ENCODE measurements around the gene KIF5A.
"Not testable (repeated sequence)": the region's sequence is repeated elsewhere in the genome, so short reads cannot be mapped to it uniquely, and the experiment has no call there.

Gene KIF5A

GRCh38 chr12:57614948-57615500 is 65.2 kb downstream of the KIF5A start:
- ATAC-seq = no peak
- H3K36me3 Mint-ChIP-seq (ENCODE audit: low read depth) = no peaks in the 10 kb centered on the region
- peaks cover 49% of the 10 kb centered on the region for H3K27me3 Mint-ChIP-seq
- peaks cover 12% of the 10 kb centered on the region for H3K4me1 Mint-ChIP-seq
- no peak for DNase-seq
- H3K4me3 Mint-ChIP-seq = no peak overlapping the region
- no peaks in the 10 kb centered on the region for H3K9me3 Mint-ChIP-seq
- H3K27ac Mint-ChIP-seq = no peak overlapping the region

GRCh38 chr12:57615637-57616036 is 65.8 kb downstream of the KIF5A start:
- no peak for DNase-seq
- Mint-ChIP-seq H3K4me1 (peaks cover 12% of the 10 kb centered on the region), H3K36me3 (ENCODE audit: low read depth) (no peaks in the 10 kb centered on the region), H3K27me3 (peaks cover 51% of the 10 kb centered on the region), H3K9me3 (no peaks in the 10 kb centered on the region), H3K4me3 (no peak overlapping the region), H3K27ac (no peak overlapping the region)
- ATAC-seq = no peak

GRCh38 chr12:57616383-57617101 is 66.7 kb downstream of the KIF5A start:
- Mint-ChIP-seq H3K27me3 (peaks cover 59% of the 10 kb centered on the region), H3K9me3 (no peaks in the 10 kb centered on the region), H3K27ac (no peak overlapping the region), H3K36me3 (ENCODE audit: low read depth) (no peaks in the 10 kb centered on the region), H3K4me1 (peaks cover 17% of the 10 kb centered on the region), H3K4me3 (no peak overlapping the region)
- DNase-seq (no peak), ATAC-seq (no peak)

- H3K27ac Mint-ChIP-seq = no peak overlapping the region
- H3K4me1 Mint-ChIP-seq = peaks cover 24% of the 10 kb centered on the region
- DNase-seq = no peak
- ATAC-seq = no peak
- H3K4me3 Mint-ChIP-seq = no peak overlapping the region
- no peaks in the 10 kb centered on the region for H3K9me3 Mint-ChIP-seq
- peaks cover 71% of the 10 kb centered on the region for H3K27me3 Mint-ChIP-seq
- H3K36me3 Mint-ChIP-seq (ENCODE audit: low read depth) = no peaks in the 10 kb centered on the region
These were observed 68.1 kb downstream of the KIF5A start for GRCh38 chr12:57617942-57618341.

- not testable (repeated sequence) for H3K27ac Mint-ChIP-seq; H3K9me3 Mint-ChIP-seq; H3K36me3 Mint-ChIP-seq (ENCODE audit: low read depth); ATAC-seq; H3K4me3 Mint-ChIP-seq; DNase-seq
- Mint-ChIP-seq H3K27me3 (peaks cover 75% of the 10 kb centered on the region), H3K4me1 (peaks cover 24% of the 10 kb centered on the region)
These were observed 68.6 kb downstream of the KIF5A start for GRCh38 chr12:57618431-57618830.

GRCh38 chr12:57618966-57619433 is 69.2 kb downstream of the KIF5A start:
- peaks cover 80% of the 10 kb centered on the region for H3K27me3 Mint-ChIP-seq
- no peaks in the 10 kb centered on the region for H3K9me3 Mint-ChIP-seq
- ATAC-seq (no peak), DNase-seq (no peak)
- no peak overlapping the region for H3K4me3 Mint-ChIP-seq
- H3K4me1 Mint-ChIP-seq = peaks cover 24% of the 10 kb centered on the region
- no peaks in the 10 kb centered on the region for H3K36me3 Mint-ChIP-seq (ENCODE audit: low read depth)
- H3K27ac Mint-ChIP-seq = no peak overlapping the region

- H3K9me3 Mint-ChIP-seq = no peaks in the 10 kb centered on the region
- H3K27me3 Mint-ChIP-seq = peaks cover 87% of the 10 kb centered on the region
- ATAC-seq = no peak
- no peak for DNase-seq
- H3K4me1 Mint-ChIP-seq = peaks cover 24% of the 10 kb centered on the region
- H3K4me3 Mint-ChIP-seq = no peak overlapping the region
- H3K27ac Mint-ChIP-seq = no peak overlapping the region
- H3K36me3 Mint-ChIP-seq (ENCODE audit: low read depth) = no peaks in the 10 kb centered on the region
These were observed 69.8 kb downstream of the KIF5A start for GRCh38 chr12:57619434-57620244.

- H3K4me3 Mint-ChIP-seq = peak overlapping the region; percentile 75
- peaks cover 24% of the 10 kb centered on the region for H3K4me1 Mint-ChIP-seq
- H3K36me3 Mint-ChIP-seq (ENCODE audit: low read depth) = no peaks in the 10 kb centered on the region
- H3K27ac Mint-ChIP-seq = no peak overlapping the region
- H3K27me3 Mint-ChIP-seq = peaks cover 92% of the 10 kb centered on the region
- DNase-seq (no peak), ATAC-seq (no peak)
- no peaks in the 10 kb centered on the region for H3K9me3 Mint-ChIP-seq
These were observed 70.5 kb downstream of the KIF5A start for GRCh38 chr12:57620245-57620935.

- Mint-ChIP-seq H3K36me3 (ENCODE audit: low read depth) (no peaks in the 10 kb centered on the region), H3K4me1 (peaks cover 24% of the 10 kb centered on the region), H3K9me3 (no peaks in the 10 kb centered on the region), H3K27ac (no peak overlapping the region), H3K4me3 (peak overlapping the region; percentile 75), H3K27me3 (peaks cover 93% of the 10 kb centered on the region)
- DNase-seq (peak; percentile 34), ATAC-seq (no peak)
These were observed 71.2 kb downstream of the KIF5A start for GRCh38 chr12:57620936-57621496.

GRCh38 chr12:57621497-57622292 is 71.9 kb downstream of the KIF5A start:
- peaks cover 93% of the 10 kb centered on the region for H3K27me3 Mint-ChIP-seq
- peak; percentile 78 for DNase-seq
- H3K9me3 Mint-ChIP-seq = no peaks in the 10 kb centered on the region
- no peak overlapping the region for H3K27ac Mint-ChIP-seq
- ATAC-seq = peak; percentile 73
- H3K4me3 Mint-ChIP-seq = peak overlapping the region; percentile 75
- H3K36me3 Mint-ChIP-seq (ENCODE audit: low read depth) = no peaks in the 10 kb centered on the region
- peaks cover 29% of the 10 kb centered on the region for H3K4me1 Mint-ChIP-seq

- H3K9me3 Mint-ChIP-seq = no peaks in the 10 kb centered on the region
- H3K36me3 Mint-ChIP-seq (ENCODE audit: low read depth) = no peaks in the 10 kb centered on the region
- H3K27me3 Mint-ChIP-seq = peaks cover 96% of the 10 kb centered on the region
- H3K27ac Mint-ChIP-seq = no peak overlapping the region
- ATAC-seq = no peak
- no peak for DNase-seq
- peaks cover 33% of the 10 kb centered on the region for H3K4me1 Mint-ChIP-seq
- peak overlapping the region; percentile 75 for H3K4me3 Mint-ChIP-seq
These were observed 72.7 kb downstream of the KIF5A start for GRCh38 chr12:57622293-57623245.

GRCh38 chr12:57623385-57623784 is 73.5 kb downstream of the KIF5A start:
- Mint-ChIP-seq H3K27me3 (peaks cover 95% of the 10 kb centered on the region), H3K27ac (no peak overlapping the region), H3K4me1 (peaks cover 36% of the 10 kb centered on the region), H3K9me3 (no peaks in the 10 kb centered on the region), H3K4me3 (no peak overlapping the region), H3K36me3 (ENCODE audit: low read depth) (no peaks in the 10 kb centered on the region)
- ATAC-seq (no peak), DNase-seq (no peak)

Data from activated naive CD8-positive, alpha-beta T cell treated with anti-CD3 and anti-CD28 coated beads, Interleukin-2, amount 50 U/mL, for 24 hours (primary cell).